Endothelial cell of umbilical vein (primary cell): ENCODE results near the gene CNPPD1. TPM values are rescaled to one million over a fixed set of nuclear protein-coding genes. Genes with fewer than 3 reads are reported as not detected.

Experiments used
- BruUV-seq: library from RNA; stranded (reverse); fragments of 400-500 nt; replicated peaks from 2 replicates; lab custom pipeline; 2021; lab: Mats Ljungman, UMichigan
- CTCF ChIA-PET: fragments of 300-600, 350-600 bp; sonication (Branson Sonifier 250); formaldehyde crosslinking; loops from one replicate; lab custom pipeline; 2021; ENCODE audit warnings: antibody characterized with exemption, inconsistent platforms; lab: Charles Lee
- POLR2A ChIA-PET: fragments of 300-600, 350-600 bp; sonication (Branson Sonifier 250); formaldehyde crosslinking; loops from one replicate; lab custom pipeline; 2021; ENCODE audit warnings: antibody characterized with exemption, inconsistent platforms; lab: Charles Lee
- DNase-seq: peaks from one replicate; pipeline ENCODE4 v3.0.0-alpha.2; 2011; ENCODE audit warnings: low read depth, low spot score
- FAIRE-seq: peaks from 2 replicates; lab custom pipeline; 2011; peaks lifted over from hg19 to GRCh38; lab: Jason Lieb, UNC
- H2AFZ ChIP-seq: 2 replicates; pipeline ENCODE4 v1.6.0; 2012; ENCODE audit warnings: low read depth, low read length, control low read depth, inconsistent platforms
- H3K27ac ChIP-seq: 2 replicates; pipeline ENCODE4 v1.5.1; 2011; ENCODE audit warnings: low read depth, mild to moderate bottlenecking, control low read depth, low read length, moderate library complexity; ENCODE audit not compliant: insufficient read depth
- H3K27me3 ChIP-seq, 2 experiments: 2 replicates each; pipeline versions ENCODE4 v1.6.0 to v1.6.1; 2011; ENCODE audit warnings: low read length in 2 of 2, mixed read lengths in 1 of 2; ENCODE audit not compliant: control insufficient read depth in 2 of 2, insufficient read depth in 2 of 2
- H3K36me3 ChIP-seq, 2 experiments: 2 replicates in 1 of 2; 3 replicates in 1 of 2; pipeline ENCODE4 v1.5.1; 2011; ENCODE audit warnings: low read length in 2 of 2, mild to moderate bottlenecking in 1 of 2, moderate library complexity in 1 of 2; ENCODE audit not compliant: control insufficient read depth in 2 of 2, insufficient read depth in 2 of 2; ENCODE audit errors: extremely low read depth in 1 of 2
- H3K4me1 ChIP-seq: 3 replicates; pipeline ENCODE4 v1.5.1; 2011; ENCODE audit warnings: mild to moderate bottlenecking, low read length; ENCODE audit not compliant: control insufficient read depth, insufficient read depth; ENCODE audit errors: extremely low read depth
- H3K4me2 ChIP-seq: 2 replicates; pipeline ENCODE4 v1.6.1; 2011; ENCODE audit warnings: low read length, control low read depth, mixed read lengths; ENCODE audit not compliant: insufficient read depth
- H3K4me3 ChIP-seq, 3 experiments: fragments of 200-600 bp in 1 of 3; sonication (generic), shearing (Covaris generic) in 1 of 3; replicated peaks in 1 of 3; 2 replicates each; pipeline ENCODE4 v1.5.1; 2011 to 2016; ENCODE audit warnings: control low read depth in 3 of 3, low read length in 3 of 3, mild to moderate bottlenecking in 2 of 3, inconsistent platforms in 1 of 3, low read depth in 1 of 3, moderate library complexity in 1 of 3; ENCODE audit not compliant: insufficient read depth in 1 of 3
- H3K79me2 ChIP-seq: 2 replicates; pipeline ENCODE4 v1.6.0; 2012; ENCODE audit warnings: low read length, inconsistent platforms; ENCODE audit not compliant: control insufficient read depth, insufficient read depth
- H3K9ac ChIP-seq: replicated peaks from 2 replicates; pipeline ENCODE3; 2011; ENCODE audit warnings: low read length, control low read depth; ENCODE audit not compliant: insufficient read depth; ENCODE audit errors: extremely low read depth
- H3K9me1 ChIP-seq: replicated peaks from 3 replicates; pipeline ENCODE4 v1.6.0; 2011; ENCODE audit warnings: mild to moderate bottlenecking, low read length; ENCODE audit not compliant: control insufficient read depth, insufficient read depth; ENCODE audit errors: extremely low read depth
- H3K9me3 ChIP-seq: replicated peaks from 2 replicates; pipeline ENCODE4 v1.5.1; 2012; ENCODE audit warnings: low read length, inconsistent platforms; ENCODE audit not compliant: control insufficient read depth, insufficient read depth
- H4K20me1 ChIP-seq: replicated peaks from 2 replicates; pipeline ENCODE3; 2011; ENCODE audit warnings: mild to moderate bottlenecking, low read length; ENCODE audit not compliant: control insufficient read depth, insufficient read depth; ENCODE audit errors: extremely low read depth
- EZH2 ChIP-seq: IDR thresholded peaks from 2 replicates; pipeline ENCODE4 v1.6.1; 2012; ENCODE audit warnings: borderline replicate concordance, low read depth, mild to moderate bottlenecking, moderate library complexity, low read length, inconsistent platforms; ENCODE audit not compliant: severe bottlenecking
- FOS ChIP-seq: IDR thresholded peaks from 2 replicates; pipeline ENCODE4 v1.6.1; 2011; ENCODE audit warnings: mild to moderate bottlenecking, low read length, moderate library complexity, borderline replicate concordance; ENCODE audit not compliant: insufficient read depth
- GATA2 ChIP-seq: IDR thresholded peaks from 2 replicates; pipeline ENCODE4 v1.7.0; 2011; ENCODE audit warnings: low read depth, mild to moderate bottlenecking, moderate library complexity, mixed read lengths, low read length; ENCODE audit not compliant: insufficient read length, insufficient read depth
- JUN ChIP-seq: IDR thresholded peaks from 2 replicates; pipeline ENCODE4 v1.6.1; 2011; ENCODE audit warnings: borderline replicate concordance, low read depth; ENCODE audit not compliant: insufficient read length, insufficient read depth
- MYC ChIP-seq: IDR thresholded peaks from one replicate; pipeline ENCODE4 v1.6.1; 2011; ENCODE audit warnings: mild to moderate bottlenecking, low read depth, low read length
- POLR2A ChIP-seq: IDR thresholded peaks from 2 replicates; pipeline ENCODE4 v1.6.1; 2012; ENCODE audit warnings: low read depth, mild to moderate bottlenecking, control low read depth, low read length
- POLR2AphosphoS5 ChIP-seq: IDR thresholded peaks from 2 replicates; pipeline ENCODE4 v1.6.1; 2012; ENCODE audit warnings: low read depth, mild to moderate bottlenecking, control low read depth, low read length, moderate library complexity; ENCODE audit not compliant: insufficient read depth
- dilution Hi-C: fragments of 300-500 bp; cut with MboI; formaldehyde crosslinking; loops from one replicate; pipeline ENCODE4 v1.15.0; 2019; ENCODE audit warnings: low sequenced_read_pairs; ENCODE audit not compliant: extremely low pct_ligation_motif_present
- intact Hi-C: fragments of 100-400 bp; cut with micrococcal nuclease; formaldehyde crosslinking; loops from one replicate; pipeline ENCODE4 v1.10.0; 2022
- polyA plus RNA-seq, 4 experiments: library from polyadenylated mRNA; depleted of rRNA in 3 of 4; stranded (reverse) in 3 of 4; unstranded in 1 of 4; fragments of >200 nt; gene quantifications; 2 replicates each; pipeline versions ENCODE4 v1.2.1 to v1.2.3, GENCODE V29; 2011 to 2012; ENCODE audit warnings: missing spikeins in 1 of 4
- total RNA-seq: library from RNA; stranded (reverse); gene quantifications from 2 replicates; pipeline ENCODE4 v1.2.3, GENCODE V29; 2021
- TF ChIP-seq, protein P1 (sequence below), 2 donors: IDR thresholded peaks; 1 replicate in 1 of 2; 2 replicates in 1 of 2; pipeline ENCODE4 v1.5.1; 2011; ENCODE audit warnings: low read length in 2 of 2, mild to moderate bottlenecking in 2 of 2, moderate library complexity in 2 of 2, control low read depth in 1 of 2, inconsistent platforms in 1 of 2, low read depth in 1 of 2; ENCODE audit not compliant: insufficient read depth in 1 of 2; ENCODE audit errors: extremely low read depth in 1 of 2
- TF ChIP-seq, protein P2 (sequence below): IDR thresholded peaks from 2 replicates; pipeline ENCODE4 v1.6.1; 2011; ENCODE audit not compliant: insufficient read depth, insufficient read length

The CNPPD1 gene
- total and polyA plus RNA-seq, 2 donors (not counting 3 experiments of a cell fraction or from before 2014, with no cell fraction given), result 44.0 to 55.7 TPM

DNA sequence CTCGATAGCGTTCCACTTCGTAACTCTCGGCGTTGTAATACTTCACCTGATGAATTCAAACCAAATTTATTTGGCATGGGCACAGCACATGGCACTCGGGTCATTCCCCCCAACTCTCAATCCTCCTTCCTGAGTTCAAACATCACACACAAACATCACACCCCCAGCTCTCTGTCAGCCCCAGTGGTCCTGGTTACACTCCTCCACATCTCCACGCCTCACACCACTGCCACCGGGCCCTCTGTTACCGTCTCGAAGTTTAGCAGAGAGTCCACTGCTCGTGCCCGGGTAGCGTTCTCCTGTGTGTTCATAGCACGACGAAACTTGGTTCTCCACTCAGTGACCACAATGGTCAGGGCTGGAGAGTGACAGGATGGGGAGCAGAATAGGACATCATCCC, 37.4 kb upstream of the CNPPD1 start:
- H3K36me3 ChIP-seq, result peaks cover 3 to 10% of the 10 kb centered on the region in 2 experiments
- TF ChIP-seq JUN (no peak), MYC (no peak), GATA2 (no peak), EZH2 (no peak), POLR2AphosphoS5 (no peak), POLR2A (no peak), FOS (no peak)
- TF ChIP-seq, protein P1, sequence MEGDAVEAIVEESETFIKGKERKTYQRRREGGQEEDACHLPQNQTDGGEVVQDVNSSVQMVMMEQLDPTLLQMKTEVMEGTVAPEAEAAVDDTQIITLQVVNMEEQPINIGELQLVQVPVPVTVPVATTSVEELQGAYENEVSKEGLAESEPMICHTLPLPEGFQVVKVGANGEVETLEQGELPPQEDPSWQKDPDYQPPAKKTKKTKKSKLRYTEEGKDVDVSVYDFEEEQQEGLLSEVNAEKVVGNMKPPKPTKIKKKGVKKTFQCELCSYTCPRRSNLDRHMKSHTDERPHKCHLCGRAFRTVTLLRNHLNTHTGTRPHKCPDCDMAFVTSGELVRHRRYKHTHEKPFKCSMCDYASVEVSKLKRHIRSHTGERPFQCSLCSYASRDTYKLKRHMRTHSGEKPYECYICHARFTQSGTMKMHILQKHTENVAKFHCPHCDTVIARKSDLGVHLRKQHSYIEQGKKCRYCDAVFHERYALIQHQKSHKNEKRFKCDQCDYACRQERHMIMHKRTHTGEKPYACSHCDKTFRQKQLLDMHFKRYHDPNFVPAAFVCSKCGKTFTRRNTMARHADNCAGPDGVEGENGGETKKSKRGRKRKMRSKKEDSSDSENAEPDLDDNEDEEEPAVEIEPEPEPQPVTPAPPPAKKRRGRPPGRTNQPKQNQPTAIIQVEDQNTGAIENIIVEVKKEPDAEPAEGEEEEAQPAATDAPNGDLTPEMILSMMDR (IDR thresholded peaks at IDR 0.05; ENCODE audit: extremely low read depth in 1 of 2, insufficient read depth in 1 of 2, low read depth in 1 of 2, low read length in 2 of 2), result no peak
- TF ChIP-seq, protein P2, sequence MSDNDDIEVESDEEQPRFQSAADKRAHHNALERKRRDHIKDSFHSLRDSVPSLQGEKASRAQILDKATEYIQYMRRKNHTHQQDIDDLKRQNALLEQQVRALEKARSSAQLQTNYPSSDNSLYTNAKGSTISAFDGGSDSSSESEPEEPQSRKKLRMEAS, result no peak
- BruUV-seq, result no TSS peak
- no peak overlapping the region for H3K4me3 ChIP-seq
- no peaks in the 10 kb centered on the region for H3K79me2 ChIP-seq
- H3K4me2 ChIP-seq, result no peak overlapping the region
- H3K9me1 ChIP-seq, result no peaks in the 10 kb centered on the region
- no peaks in the 10 kb centered on the region for H4K20me1 ChIP-seq
- intact Hi-C loops (no loop called here), dilution Hi-C loops (no loop called here)
- no peaks in the 10 kb centered on the region for H3K27me3 ChIP-seq
- ChIA-PET CTCF (no interaction called here), POLR2A (no interaction called here)
- H2AFZ ChIP-seq, result no peak overlapping the region
- no peak overlapping the region for H3K27ac ChIP-seq
- FAIRE-seq (no peak), DNase-seq (no peak)
- no peaks in the 10 kb centered on the region for H3K9me3 ChIP-seq
- H3K9ac ChIP-seq, result no peak overlapping the region
- H3K4me1 ChIP-seq, result peaks cover 10% of the 10 kb centered on the region
